Stimulated activated CD8-positive, alpha-beta memory T cell treated with anti-CD3 and anti-CD28 coated beads, Interleukin-15, amount 100 ng/mL, for 48 hours (primary cell): ENCODE results near the gene CLTB.

Experiments used
- DNase-seq, 2 donors: peaks; one replicate each; pipeline ENCODE4 v3.0.0-alpha.2; 2020; ENCODE audit warnings: low read depth in 2 of 2

The CLTB gene

DNA sequence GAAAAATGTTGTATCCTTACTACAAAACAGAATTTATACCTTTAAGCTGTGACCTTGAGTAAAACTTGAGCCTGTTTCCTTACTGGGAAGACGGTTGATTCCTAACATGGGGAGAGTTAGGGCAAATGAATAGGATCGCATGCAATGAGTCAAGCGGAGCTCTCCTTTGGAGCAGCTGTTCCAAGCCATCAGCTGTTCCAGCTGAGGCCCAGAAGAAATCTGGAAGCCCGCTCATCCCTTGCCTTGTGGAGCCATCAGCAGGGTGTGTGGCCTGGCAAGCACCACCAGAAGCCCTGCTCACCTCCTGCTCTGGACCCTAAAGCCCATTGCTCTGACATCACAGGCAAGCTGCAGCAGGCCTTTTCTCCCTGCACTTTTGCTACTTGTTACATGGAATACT lies 62.8 kb downstream of the CLTB start:
- no peak for DNase-seq

- DNase-seq: no peak
Measured at GRCh38 chr5:176352116-176352878, 64.0 kb downstream of the CLTB start.

GRCh38 chr5:176350416-176350815 lies 65.9 kb downstream of the CLTB start:
- no peak for DNase-seq

DNA sequence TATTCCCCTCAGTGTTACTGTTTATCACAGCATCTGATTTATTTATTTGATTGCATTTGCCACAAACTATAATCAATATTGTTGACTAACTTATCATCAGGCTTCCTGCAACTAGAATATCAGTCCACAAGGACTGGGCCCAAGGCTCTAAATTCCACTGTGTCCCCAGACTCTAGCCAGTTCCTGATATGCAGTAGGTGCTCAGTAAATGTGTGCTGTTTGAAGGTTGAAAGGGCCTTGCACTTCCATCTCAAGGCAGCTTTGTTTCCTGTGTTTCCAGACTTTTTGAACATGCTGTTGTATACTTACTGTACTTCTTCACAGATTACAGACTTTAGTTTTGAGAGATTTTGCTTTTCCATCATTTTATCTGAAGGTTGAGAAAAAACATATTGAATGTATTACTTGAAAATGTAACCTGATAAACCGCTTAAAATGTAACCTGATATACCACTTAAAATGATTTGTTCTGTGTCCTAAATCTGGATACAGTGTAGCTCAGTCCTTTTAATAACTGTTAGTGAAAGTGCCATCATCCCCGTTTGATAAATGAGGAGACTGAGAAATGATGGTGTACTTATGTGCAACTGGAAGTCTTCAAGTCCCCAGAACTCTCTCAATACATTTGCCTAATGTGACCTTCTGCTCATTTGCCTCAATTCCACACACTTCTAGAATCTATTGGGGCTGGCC lies 73.4 kb downstream of the CLTB start:
- no peak for DNase-seq
